Middle frontal gyrus (tissue), 1 donor: Measurements from ENCODE around the gene SLF1.
A peak's percentile ranks its signal among the peaks of the same experiment; 100 is the strongest.
"Not testable (repeated sequence)": the region's sequence is repeated elsewhere in the genome, so short reads cannot be mapped to it uniquely, and the experiment has no call there.

Experiments used
- DNase-seq: peaks from one replicate; pipeline ENCODE4 v3.0.0-alpha.2; 2015; ENCODE audit warnings: low spot score; ENCODE audit errors: extremely low spot score

Gene SLF1

GRCh38 chr5:94618493-94619328 lies at the start of gene SLF1, which contains the start of gene KIAA0825:
Gene SLF1, plus strand, starts transcription at chr5:94618669. Its CDS starts 10,142 bp downstream, at chr5:94628811.
Gene KIAA0825, minus strand, starts transcription at chr5:94618604. Its CDS starts 81,478 bp downstream, at chr5:94537126.
- DNase-seq = peak; percentile 75

- DNase-seq = no peak
Observed at GRCh38 chr5:94571415-94571814, 47.1 kb upstream of the SLF1 start.

- not testable (repeated sequence) for DNase-seq
Observed at GRCh38 chr5:94573349-94573748, 45.1 kb upstream of the SLF1 start.

GRCh38 chr5:94575196-94575595 lies 43.3 kb upstream of the SLF1 start:
- no peak for DNase-seq

GRCh38 chr5:94577466-94578245 lies 40.8 kb upstream of the SLF1 start:
- no peak for DNase-seq

GRCh38 chr5:94595281-94595840 lies 23.1 kb upstream of the SLF1 start:
- no peak for DNase-seq

- no peak for DNase-seq
Observed at GRCh38 chr5:94613583-94613982, 4.9 kb upstream of the SLF1 start.

GRCh38 chr5:94614156-94614805 lies 4.2 kb upstream of the SLF1 start:
- DNase-seq = no peak

GRCh38 chr5:94615862-94616261 lies 2.6 kb upstream of the SLF1 start:
- DNase-seq = no peak

- DNase-seq = peak; percentile 18
Observed at GRCh38 chr5:94618029-94618492, 408 bp upstream of the SLF1 start.

GRCh38 chr5:94620256-94620655 lies 1.8 kb downstream of the SLF1 start:
- DNase-seq = no peak

- no peak for DNase-seq
Observed at GRCh38 chr5:94621763-94622162, 3.3 kb downstream of the SLF1 start.

- DNase-seq = no peak
Observed at GRCh38 chr5:94623011-94623410, 4.5 kb downstream of the SLF1 start.

- no peak for DNase-seq
Observed at GRCh38 chr5:94623877-94624276, 5.4 kb downstream of the SLF1 start.

- no peak for DNase-seq
Observed at GRCh38 chr5:94627191-94627590, 8.7 kb downstream of the SLF1 start.

- no peak for DNase-seq
Observed at GRCh38 chr5:94632024-94632423, 13.6 kb downstream of the SLF1 start.

- no peak for DNase-seq
Observed at GRCh38 chr5:94640176-94640575, 21.7 kb downstream of the SLF1 start.

GRCh38 chr5:94645053-94645452 lies 26.6 kb downstream of the SLF1 start:
- no peak for DNase-seq

GRCh38 chr5:94646758-94647157 lies 28.3 kb downstream of the SLF1 start:
- no peak for DNase-seq

- DNase-seq = no peak
Observed at GRCh38 chr5:94649874-94650273, 31.4 kb downstream of the SLF1 start.

- no peak for DNase-seq
Observed at GRCh38 chr5:94658272-94658671, 39.8 kb downstream of the SLF1 start.
